NK-92 (cell line): ENCODE data around the gene POLH.
"Not testable (repeated sequence)": the region's sequence is repeated elsewhere in the genome, so short reads cannot be mapped to it uniquely, and the experiment has no call there.

Experiments
- DNase-seq: peaks from one replicate; lab custom pipeline; 2025; ENCODE audit not compliant: unreplicated experiment; lab: John Stamatoyannopoulos, UW

Gene POLH

DNA sequence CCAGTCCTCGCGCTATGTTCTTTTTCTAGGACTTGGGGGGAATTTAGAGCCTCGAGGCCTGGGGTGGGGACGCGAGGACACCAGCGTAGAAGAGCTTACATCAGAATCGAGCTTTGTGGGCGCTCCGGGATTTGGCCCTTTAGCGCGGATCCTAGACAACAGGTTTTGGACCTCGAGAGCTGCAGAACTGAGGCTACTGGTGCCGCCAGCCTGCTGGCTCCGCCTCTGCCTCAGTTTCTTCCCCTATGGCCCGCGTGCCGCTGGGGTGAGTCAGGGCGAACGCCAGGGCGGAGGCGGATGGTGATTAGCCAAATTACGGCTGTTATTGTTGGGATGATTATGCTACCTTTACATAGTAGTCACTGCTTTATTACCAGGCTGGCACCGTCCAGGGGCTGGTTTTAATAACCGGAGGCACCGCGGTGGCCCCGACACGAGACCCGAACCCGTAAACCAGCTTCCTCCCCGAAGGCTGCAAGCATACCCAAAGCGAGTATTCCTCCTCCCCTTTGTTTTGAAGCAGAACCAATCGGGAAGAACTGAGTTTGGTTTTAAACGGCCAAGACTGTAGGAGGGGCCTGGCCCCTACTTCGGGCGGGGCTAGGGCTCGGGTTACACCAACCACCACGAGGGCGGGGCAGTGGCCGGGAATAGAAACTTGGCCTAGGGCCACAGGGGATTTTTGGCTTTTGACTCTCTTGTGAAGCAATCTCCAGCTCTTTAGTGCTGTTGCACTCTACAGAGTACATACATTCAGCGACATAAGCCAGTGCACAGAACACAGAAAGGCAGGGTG lies 53.7 kb downstream of the POLH start:
- peak; percentile 21 for DNase-seq

DNA sequence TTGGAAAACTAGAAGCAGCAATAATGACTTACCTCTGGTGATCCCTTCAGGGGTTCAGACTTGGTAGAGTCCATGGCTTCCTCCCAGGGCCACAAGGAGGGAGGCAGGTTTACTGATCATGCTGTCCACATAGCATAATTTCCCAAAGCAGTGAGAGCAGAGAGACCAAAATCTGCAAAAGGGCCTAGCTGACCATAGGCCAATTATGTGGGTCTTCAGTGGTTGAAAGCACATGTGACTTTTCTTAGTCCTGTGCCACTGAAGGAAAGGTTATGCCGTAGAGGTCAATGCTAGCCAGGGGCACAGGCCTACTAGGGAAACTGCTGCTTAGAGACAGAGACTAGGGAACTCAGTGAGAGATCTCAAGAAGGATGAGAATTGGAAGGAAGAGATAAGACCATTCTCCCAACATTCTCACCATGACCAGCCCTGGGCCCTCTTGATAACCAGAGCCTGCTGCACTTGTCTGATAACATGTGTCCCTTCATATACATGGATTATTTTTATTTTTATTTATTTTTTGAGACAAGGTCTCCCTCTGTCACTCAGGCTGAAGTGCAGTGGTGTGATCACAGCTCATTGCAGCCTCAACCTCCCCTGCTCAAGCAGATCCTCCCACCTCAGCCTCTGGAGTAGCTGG lies 55.1 kb downstream of the POLH start:
- no peak for DNase-seq

DNA sequence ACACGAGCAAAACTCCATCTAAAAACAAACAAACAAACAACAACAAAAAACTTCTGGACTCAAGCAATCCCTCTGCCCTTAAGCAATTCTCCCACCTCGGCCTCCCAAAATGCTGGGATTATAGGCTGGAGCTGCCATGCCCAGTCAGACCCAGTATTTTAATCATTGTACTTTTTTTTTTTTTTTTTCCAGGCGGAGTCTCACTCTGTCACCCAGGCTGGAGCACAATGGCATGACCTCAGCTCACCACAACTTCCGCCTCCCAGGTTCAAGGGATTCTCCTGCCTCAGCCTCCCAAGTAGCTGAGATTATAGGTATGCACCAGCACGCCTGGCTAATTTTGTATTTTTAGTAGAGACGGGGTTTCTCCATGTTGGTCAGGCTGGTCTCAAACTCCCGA lies 57.0 kb downstream of the POLH start:
- DNase-seq, result not testable (repeated sequence)

DNA sequence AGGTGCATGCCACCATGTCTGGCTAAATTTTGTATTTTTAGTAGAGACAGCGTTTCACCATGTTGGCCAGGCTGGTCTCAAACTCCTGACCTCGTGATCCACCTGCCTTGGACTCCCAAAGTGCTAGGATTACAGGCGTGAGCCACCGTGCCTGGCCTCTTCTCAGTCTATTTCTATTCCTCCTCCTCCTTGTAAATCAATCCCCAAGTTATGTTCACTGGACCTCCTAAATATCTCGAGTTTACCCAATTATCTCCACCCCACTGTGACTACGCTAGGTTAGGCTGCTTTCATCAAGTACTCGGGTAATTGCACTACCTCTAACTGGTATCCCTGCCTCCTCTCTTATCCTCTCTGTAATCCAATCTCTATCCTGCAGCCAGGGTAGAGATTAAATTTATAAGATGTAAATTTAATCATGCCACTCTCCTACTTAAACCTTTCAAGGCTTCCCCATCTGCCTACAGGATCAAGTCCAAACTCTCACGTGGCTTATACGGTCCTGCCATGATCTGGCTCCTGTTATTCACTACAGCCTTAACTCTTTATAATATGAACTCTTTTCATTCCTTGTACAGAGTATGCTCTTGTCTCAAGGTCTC lies 58.8 kb downstream of the POLH start:
- no peak for DNase-seq

DNA sequence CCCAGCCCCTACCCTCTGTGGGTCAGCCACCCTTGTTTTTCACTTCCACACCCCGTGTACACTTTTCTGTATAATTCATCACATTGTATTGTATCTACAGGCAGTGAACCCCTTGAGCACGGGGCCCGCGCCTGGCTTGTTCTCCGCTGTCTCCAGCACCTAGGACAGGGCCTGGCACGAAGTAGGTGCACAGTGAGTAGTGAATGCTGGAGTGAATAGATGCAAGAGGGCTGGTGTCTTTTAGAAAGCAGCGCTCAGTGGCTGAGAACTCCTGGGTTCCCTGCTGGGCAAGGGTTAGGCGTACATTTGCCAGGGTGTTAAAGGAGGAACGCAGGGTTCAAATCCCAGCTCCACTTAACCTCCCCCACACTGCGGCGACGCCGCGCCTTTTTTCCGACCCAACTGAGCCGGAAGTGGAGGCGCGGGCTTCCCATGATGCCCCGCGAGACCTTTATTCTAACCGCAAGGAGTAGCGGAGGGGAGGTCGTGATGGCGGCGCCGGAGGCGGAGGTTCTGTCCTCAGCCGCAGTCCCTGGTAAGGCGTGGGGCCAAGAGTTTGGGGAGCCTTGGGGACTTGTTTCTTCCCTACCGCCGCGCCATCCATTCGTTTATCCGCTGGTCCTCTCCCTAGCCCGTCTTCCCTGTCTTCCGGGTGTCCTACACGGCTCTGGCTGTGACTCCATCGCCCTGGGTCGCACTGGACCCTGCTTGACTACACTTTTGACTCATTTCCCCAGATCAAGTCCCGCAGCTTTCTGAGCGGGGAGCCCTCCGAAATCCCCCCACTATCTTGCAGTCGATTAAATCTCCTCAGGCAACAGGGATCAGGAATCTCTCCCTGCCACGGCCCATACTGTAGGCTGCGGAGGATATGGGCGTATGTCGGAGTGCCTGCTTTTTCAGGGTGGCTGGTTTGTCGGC lies 59.7 kb downstream of the POLH start, which contains the start of gene MAD2L1BP:
MAD2L1BP (plus strand) TSS at position 454 of the 921 bp plus-strand sequence; CDS start at position 490, 36 bp downstream.
- DNase-seq, result no peak

DNA sequence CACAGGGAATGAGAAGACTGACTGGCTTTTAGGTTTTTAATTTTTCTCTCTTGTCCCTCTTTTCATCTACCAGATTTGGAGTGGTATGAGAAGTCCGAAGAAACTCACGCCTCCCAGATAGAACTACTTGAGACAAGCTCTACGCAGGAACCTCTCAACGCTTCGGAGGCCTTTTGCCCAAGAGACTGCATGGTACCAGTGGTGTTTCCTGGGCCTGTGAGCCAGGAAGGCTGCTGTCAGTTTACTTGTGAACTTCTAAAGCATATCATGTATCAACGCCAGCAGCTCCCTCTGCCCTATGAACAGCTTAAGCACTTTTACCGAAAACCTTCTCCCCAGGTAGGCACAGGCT lies 60.3 kb downstream of the POLH start:
- DNase-seq, result no peak

DNA sequence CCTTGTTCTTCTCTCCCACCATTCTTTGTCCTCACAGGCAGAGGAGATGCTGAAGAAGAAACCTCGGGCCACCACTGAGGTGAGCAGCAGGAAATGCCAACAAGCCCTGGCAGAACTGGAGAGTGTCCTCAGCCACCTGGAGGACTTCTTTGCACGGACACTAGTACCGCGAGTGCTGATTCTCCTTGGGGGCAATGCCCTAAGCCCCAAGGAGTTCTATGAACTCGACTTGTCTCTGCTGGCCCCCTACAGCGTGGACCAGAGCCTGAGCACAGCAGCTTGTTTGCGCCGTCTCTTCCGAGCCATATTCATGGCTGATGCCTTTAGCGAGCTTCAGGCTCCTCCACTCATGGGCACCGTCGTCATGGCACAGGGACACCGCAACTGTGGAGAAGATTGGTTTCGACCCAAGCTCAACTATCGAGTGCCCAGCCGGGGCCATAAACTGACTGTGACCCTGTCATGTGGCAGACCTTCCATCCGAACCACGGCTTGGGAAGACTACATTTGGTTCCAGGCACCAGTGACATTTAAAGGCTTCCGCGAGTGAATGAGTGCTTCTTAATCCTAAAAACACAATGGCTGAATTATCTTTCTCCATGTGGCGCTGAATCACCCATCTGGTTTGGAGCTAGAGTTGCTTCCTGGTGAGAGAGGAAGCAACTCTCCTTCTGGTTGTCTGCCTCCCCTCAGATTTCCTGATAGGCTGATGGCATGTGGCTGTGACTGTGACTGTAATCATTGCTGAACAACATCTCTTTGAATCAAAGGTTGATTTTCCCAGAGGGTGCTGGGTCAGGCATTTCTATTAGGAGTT lies 64.2 kb downstream of the POLH start:
- DNase-seq, result no peak

DNA sequence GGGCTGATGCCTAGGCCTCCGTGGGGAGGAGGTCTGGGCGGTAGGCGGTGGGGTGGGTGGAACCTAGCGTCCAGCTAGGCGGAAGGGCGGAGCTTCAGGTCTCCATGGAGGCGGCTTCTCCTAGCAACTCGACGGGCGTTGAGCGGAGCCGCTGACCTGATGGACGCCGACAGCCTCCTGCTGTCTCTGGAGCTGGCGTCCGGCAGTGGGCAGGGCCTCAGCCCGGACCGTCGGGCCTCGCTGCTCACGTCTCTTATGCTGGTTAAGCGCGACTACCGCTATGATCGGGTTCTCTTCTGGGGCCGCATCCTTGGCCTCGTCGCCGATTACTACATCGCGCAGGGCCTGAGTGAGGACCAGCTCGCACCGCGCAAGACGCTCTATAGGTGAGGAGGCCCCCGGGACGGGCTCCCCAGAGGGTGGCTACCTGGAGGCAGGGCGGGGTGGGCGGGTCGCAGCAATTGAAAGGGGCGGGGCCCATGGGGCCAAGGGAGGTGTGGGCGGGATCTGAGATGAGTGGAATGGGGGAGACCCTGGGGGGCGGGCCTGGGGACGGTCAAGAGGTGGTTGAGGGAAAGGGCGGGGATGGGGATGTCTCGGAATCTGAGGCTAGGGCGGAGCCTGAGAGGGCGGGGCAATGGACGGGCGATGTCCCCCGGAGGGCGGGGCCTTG lies 69.1 kb downstream of the POLH start, which contains the start of gene RSPH9:
RSPH9 (plus strand) TSS at position 97 of the 673 bp plus-strand sequence; CDS start at position 160, 63 bp downstream.
- DNase-seq, result no peak

DNA sequence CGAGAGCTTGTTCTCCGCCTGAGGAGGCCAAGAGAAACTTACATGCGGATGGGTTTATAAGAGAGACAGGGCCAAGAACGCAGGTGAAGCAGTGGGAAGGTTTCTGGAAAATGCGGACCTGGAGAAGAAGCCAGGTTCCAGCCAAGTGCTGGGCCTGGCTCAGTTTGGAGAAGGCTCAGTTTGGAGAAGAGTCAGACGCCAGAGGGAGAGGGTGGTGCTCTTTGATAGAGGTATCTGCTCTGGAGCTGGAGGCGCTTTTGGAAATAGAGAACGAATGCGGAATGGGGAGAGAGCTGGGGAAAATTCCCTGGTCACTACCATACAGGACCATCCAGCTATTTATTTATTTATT lies 69.6 kb downstream of the POLH start:
- DNase-seq, result no peak

DNA sequence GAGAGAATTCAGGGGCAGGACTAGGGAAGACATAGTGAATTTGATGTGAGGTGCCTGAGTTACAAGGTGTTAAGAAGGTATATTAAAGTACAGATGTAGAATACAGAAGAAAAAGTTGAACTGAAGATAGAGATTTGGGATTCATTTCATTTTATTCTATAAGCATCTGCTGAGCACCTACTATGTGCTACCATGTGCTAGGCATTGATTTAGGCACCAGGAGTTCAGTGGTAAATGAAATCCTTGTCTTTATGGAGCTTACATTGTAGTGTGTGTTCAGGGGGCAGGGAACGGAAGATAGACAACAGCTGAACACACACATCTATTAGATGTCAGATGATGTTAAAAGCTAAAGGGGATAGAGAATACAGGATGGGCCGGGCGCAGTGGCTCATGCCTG lies 71.6 kb downstream of the POLH start:
- DNase-seq, result no peak

DNA sequence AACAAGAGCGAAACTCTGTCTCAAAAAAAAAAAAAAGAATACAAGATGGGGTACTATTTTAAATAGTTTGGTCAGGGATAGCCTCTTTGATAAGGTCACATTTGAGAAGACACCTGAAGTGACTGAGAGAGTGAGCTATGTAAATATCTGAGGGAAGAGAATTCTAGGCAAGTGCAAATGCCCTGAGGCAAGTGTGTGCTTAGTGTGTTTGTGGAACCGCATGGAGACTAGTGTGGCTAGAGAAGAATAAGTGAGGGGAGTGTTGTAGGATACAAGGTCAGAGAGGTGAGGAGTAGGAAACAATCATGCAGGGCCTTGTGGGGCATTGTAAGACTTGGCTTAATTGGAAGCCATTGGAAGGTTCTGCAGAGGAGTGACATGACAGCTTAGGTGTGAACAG lies 72.3 kb downstream of the POLH start:
- no peak for DNase-seq

DNA sequence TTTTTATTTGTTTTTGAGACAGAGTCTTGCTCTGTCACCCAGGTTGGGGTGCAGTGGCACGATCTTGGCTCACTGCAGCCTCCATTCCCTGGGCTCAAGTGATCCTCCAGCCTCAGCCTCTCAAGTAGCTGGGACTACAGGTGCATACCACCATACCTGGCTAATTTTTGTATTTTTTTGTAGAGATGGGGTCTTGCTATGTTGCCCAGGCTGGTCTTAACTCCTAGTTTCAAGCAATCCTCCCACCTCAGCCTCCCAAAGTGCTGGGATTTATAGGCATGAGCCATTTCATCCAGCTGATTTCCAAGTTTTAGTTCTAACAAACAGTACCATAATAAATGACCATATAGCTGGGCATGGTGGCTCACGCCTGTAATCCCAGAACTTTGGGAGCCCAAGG lies 76.8 kb downstream of the POLH start:
- not testable (repeated sequence) for DNase-seq

DNA sequence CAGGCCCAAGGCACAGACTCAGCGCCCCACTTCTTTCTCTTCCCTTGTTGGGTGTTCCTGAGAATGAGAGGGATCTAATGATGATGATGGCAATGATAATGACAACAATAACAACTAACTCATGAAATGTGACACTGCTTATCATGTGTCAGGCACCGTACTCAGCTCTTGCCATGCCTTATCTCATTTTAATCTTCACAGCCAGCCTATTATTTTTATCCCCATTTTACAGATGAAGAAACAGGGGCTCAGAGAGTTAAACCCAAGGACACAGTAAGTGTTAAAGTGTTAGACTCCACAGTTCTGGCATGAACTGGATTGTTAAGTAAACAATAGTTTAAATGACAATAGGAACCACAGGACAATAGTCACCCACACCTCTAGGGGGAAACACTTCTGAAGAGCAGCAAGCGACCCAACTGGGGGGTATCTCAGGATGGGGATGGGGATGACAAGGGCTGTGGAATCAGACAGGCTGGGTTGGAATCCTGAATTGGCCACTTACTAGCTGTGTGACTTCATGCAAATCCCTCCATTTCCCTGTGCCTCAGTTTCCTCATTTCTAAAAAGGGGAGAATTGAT lies 81.3 kb downstream of the POLH start:
- DNase-seq, result no peak

DNA sequence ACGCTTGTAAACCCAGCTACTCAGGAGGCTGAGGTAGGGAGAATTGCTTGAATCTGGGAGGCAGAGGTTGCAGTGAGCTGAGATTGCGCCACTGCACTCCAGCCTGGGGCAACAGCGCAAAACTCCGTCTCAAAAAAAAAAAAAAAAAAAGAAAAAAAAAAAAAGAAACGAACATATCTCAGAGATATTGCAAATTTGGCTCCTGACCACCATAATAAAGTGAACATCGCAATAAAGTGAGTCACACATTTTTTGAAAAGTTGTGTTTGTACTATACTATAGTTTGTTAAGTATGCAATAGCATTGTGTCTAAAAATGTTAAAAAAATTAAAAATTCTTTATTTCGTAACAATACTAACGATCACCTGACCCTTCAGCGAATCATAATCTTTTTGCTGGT lies 82.2 kb downstream of the POLH start:
- DNase-seq, result no peak

DNA sequence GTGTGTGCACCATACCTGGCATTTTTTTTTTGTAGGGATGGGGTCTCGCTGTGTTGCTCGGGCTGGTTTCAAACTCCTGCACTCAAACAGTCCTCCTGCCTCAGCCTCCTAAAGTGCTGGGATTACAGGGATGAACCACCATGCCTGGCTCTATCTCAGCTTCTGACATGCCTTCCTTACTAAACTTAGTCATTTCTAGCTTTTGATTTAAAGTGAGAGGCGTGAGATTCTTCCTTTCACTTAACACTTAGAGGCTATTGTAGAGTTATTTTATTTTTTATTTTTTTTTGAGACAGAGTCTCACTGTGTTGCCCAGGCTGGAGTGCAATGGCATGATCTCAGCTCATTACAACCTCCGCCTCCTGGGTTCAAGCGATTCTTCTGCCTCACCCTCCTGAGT lies 87.0 kb downstream of the POLH start:
- DNase-seq, result not testable (repeated sequence)
